HG03432 (cell line): ENCODE data around the gene ACTR1B.
"Not testable (repeated sequence)": the region's sequence is repeated elsewhere in the genome, so short reads cannot be mapped to it uniquely, and the experiment has no call there.

Experiments used
- ATAC-seq: cut with Tn5 transposase; IDR thresholded peaks from one replicate; pipeline ENCODE4 v1.9.1; 2021; ENCODE audit warnings: mild to moderate bottlenecking, moderate library complexity; ENCODE audit not compliant: unreplicated experiment

Gene ACTR1B

GRCh38 chr2:97659256-97660043 lies 4.4 kb downstream of the ACTR1B start:
- ATAC-seq = no peak

DNA sequence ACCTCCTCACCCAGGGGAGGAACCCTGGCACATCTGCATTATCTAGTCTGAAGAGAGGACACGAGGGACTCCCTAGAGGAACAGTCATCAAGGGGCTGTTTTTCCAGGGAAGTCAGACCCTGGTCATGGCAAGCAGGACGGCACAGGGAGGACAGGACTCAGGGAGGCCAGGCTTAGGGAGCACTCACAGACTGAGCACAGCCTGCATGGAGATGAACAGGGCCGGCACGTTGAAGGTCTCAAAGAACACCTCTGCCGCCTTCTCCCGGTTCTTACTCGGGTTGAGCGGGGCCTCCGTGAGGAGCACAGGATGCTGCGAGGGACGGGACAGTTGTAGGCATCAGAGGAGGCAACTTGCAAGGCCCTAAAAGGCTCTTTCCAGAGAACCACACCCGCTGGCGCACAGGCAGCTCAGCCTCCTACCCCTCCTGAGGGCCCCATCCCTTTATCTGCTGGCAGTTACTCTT lies 5.1 kb downstream of the ACTR1B start:
- no peak for ATAC-seq

DNA sequence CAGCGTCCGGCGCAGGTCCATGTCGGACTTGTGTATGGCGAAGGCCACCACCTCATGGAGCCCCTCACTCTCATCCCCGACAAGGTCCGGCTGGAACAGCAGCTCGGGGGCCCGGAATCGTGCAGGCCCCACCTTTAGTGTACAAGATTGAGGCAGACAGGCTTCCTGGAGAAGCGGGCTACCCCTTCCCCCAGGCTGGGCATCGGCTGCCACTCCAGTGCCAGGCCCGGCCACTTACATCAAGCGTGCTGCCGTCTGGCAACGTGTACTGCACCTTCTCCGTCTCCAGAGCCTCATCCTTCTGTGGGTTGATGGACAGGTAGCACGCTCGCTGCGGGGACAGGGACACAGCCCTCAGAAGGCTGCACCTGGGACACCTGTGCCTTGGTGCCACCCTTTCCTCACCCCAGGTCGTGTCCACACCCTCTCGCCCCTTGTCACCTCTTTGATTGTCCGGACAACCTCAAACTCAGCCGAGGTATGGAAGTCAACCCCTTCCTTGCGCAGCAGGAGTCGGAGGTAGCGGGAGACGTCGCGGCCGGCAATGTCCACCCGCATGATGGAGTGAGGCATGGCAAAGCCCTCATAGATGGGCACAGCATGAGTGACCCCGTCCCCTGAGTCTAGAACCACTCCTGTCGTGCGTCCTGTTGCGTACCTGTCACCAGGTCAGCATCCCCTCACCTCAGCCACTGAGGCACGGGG lies 5.7 kb downstream of the ACTR1B start:
- no peak for ATAC-seq

DNA sequence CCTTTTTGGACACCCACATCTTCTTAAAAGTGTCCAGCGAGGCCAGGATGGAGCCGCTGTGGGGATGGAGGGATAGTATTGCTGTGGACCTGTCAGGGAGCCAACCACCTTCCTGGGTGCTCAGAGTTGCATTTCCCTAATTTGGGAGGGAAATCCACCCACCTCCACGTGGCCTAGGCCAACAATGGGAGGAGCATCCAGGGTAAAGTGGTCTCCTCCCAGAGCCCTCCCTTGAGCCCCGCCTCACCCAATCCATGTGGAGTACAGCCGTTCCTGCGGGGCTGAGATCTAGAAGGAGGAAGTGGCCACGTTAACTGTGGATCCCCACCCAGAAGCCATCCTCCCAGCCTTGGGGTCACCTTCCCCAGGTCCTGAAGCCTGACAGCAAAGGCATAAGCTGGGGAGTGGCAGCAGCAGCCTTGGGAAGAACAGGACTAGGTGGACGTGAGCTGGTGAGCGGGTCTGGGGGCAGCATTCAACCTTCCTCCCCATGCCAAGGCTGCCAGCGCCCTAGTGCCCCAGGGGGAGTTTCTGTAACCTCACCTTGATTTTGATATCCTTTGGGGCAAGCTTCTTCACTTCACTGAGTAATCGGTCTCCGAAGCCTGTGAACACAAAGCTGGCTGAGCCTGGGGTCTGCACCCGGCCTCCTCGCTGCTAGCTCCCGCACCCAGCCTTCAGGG lies 6.8 kb downstream of the ACTR1B start:
- no peak for ATAC-seq

- no peak for ATAC-seq
Measured at GRCh38 chr2:97656129-97656755, 7.6 kb downstream of the ACTR1B start.

DNA sequence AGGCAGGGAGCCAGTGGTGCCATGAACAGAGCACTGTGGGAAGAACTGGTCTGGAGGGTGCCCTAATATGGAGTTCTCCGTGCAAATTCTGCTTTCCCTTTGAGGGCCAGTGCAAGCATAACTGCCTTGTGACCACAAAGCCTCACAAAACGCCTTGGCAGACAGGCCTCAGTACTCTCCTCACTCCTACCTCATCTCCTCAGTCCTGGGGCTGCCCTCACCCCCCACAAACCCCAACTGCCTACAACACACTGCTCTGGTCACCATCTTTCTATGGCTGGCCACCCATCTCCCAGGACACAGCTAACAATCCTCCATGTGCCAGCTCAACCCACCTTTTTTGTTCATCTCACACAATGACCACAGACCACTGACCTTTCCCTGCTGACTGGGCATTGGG lies 9.1 kb downstream of the ACTR1B start:
- ATAC-seq = no peak

- no peak for ATAC-seq
Measured at GRCh38 chr2:97654309-97654708, 9.5 kb downstream of the ACTR1B start.

GRCh38 chr2:97653874-97654273 lies 10.0 kb downstream of the ACTR1B start:
- ATAC-seq = no peak

DNA sequence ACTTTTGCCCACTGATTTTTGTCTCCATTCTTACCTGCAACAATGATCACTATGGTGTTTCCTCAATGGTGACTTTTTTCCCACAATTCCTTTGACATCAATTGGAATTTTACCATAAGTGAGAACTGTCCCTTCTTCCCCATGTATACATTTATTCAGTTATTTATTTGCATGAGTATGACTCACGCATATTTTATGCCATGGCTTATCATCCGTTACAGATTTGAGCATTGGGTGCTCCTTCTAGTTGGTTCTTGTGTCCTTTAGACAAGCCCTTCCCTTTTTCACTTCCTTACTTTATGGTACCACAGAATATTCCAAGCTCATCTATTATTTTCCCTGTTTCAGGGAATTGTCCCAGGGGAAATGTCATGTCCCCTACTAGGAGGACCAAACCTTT lies 10.4 kb downstream of the ACTR1B start:
- ATAC-seq = no peak

GRCh38 chr2:97651114-97651513 lies 12.7 kb downstream of the ACTR1B start:
- ATAC-seq = no peak

DNA sequence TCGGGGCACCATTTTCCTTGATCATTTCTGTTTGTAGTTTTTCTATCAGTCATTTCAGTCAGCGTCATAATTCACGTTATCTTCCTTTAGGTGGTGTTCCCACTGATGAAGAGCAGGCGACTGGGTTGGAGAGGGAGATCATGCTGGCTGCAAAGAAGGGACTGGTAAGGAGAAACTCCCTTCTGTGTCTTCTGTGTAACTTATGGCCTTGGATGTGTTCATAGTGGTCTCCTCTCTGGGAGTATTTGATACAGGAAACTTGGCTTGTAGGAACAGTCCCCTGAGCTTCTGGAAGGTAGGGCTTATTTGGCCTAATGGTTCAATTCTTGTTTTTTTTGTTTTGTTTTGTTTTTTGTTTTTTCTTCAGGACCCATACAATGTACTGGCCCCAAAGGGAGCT lies 16.9 kb downstream of the ACTR1B start:
- ATAC-seq = no peak

GRCh38 chr2:97645695-97646629 lies 17.9 kb downstream of the ACTR1B start, which contains the start of gene COX5B:
COX5B (plus strand) TSS chr2:97646062; CDS start chr2:97646087, 25 bp downstream.
- peak; percentile 94 for ATAC-seq

- peak; percentile 32 for ATAC-seq
Measured at GRCh38 chr2:97645112-97645694, 18.6 kb downstream of the ACTR1B start.

DNA sequence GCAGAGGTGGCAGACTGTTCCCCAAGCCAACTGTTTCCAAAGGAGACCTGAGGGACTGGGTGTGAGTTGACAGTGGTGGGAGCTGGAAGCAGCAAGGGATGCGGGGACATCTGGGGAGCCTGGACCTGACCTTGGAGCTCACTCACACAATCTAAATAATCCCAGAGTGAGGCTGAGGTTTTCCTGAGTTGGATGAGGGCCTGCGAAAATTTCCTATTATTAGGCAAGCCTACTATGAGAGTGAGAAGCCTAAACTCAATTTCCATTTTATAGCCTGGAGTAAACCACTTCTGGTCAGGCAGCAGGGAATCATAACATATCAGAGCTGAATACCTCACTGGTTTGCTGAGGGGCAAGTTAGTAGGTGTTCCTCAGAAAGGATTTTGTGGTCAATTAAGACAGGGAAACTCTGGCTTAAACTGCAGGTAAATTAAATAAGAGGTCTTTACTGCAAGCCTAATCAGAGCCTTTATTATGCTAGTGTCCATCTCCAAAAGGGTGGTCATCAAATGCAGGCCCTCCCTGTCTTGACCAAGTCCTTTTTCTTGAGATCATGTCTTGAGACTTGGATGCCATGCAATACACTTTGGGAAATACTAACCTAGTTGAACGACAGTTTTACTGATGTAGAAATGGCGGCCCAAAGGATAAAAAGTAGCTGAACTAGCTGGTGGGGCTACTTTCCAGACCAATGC lies 19.7 kb downstream of the ACTR1B start:
- ATAC-seq = no peak

- not testable (repeated sequence) for ATAC-seq
Measured at GRCh38 chr2:97626049-97626430, 37.8 kb downstream of the ACTR1B start.

GRCh38 chr2:97625354-97626048 lies 38.3 kb downstream of the ACTR1B start:
- ATAC-seq = not testable (repeated sequence)

- not testable (repeated sequence) for ATAC-seq
Measured at GRCh38 chr2:97622976-97623375, 40.9 kb downstream of the ACTR1B start.

DNA sequence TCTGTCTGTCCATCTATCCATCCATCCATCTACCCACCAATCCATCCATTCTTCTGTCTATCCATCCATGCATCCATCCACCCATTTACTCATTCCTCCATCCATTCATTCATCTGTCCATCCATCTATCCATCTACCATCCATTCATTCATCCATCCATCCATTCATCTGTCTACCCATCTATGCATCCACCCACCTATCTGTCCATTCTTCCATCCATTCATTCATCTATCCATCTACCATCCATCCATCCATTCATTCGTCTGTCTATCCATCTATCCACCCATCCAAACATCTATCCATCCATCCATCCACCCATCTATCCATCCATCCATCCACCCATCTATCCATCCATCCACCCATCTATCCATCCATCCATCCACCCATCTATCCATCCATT lies 43.4 kb downstream of the ACTR1B start:
- not testable (repeated sequence) for ATAC-seq
